ENCODE measurements around the gene FERMT2. TPM values are rescaled to one million over a fixed set of nuclear protein-coding genes. Genes with fewer than 3 reads are reported as not detected.
"Not testable (repeated sequence)": the region's sequence is repeated elsewhere in the genome, so short reads cannot be mapped to it uniquely, and the experiment has no call there.

The FERMT2 gene
- total RNA-seq, 1 donor from 2014 or later = 125 TPM

DNA sequence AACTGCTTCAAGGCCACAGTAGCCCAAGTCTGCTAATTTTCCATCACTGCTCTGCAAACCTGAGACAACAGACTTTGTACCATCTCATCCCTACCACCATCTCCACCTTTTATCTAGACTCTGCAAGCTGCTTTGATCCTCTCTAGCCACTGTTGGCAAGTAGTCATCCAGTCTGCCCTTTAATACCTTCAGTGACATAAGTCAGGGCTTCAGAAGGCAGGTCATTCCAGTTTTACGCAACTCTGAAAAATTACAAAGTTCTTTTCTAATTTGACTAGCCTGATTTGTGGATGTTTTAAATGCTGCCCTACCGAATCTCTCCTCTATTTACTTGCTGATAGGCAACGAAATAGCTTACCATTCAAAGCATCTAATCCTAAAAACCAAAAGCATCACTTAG lies 2.8 kb downstream of the FERMT2 start:
- DNase-seq (ENCODE audit: low spot score) = no peak

DNA sequence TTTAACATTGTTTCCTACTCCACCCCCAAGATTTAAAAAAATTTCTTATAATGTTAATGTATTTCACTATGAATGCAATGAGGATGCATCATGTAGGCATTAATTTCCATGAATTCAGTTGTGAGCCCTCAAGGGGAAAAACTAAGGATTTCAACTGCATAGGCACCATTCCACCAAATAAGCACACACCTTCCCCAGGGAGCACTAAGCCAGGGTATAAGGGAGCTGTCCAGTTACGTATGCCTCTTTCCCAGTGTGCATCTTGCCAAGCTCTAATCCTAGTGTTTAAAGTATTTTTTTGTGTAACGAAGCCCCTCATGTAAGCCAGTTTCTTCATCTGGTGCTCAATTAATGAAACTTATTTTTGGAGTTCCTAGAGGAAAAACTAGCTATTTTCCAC lies 6.6 kb downstream of the FERMT2 start:
- DNase-seq (ENCODE audit: low spot score) = no peak

DNA sequence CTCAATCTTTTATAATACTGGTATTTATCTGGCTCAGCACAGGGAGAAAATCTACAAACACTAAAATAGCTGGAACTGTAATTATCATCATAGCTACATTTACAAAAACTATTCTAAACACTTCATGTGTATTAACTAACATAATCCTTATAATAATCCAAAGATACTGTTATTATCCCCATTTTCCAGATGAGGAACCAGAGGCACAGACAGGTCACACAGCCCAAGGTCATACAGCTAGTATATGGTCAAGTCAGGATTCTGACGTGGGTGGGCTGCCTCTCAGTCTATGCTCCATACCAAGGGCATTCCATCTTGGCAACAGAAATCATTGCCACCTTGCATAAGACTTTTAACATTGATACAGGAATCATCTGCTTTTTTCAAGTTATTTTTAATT lies 11.4 kb downstream of the FERMT2 start:
- DNase-seq (ENCODE audit: low spot score) = no peak

DNA sequence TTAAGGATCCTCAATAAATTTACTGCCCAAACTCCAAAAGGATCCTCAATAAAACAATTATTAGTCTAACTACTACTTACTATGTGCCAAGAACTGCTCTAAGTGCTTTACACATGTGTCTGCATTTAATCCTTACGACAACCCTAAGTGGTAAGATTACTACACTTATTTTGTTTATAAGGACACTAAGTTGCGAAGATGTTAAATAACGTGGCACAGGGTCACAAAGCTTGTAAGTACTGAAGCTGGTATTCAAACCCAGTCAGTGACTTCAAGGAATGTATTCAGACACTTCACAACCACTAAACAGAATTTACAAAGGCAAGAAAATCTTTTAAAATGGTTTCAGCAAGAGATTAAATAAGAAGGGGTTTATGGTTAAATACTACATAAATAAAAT lies 13.0 kb downstream of the FERMT2 start:
- DNase-seq (ENCODE audit: low spot score) = no peak

DNA sequence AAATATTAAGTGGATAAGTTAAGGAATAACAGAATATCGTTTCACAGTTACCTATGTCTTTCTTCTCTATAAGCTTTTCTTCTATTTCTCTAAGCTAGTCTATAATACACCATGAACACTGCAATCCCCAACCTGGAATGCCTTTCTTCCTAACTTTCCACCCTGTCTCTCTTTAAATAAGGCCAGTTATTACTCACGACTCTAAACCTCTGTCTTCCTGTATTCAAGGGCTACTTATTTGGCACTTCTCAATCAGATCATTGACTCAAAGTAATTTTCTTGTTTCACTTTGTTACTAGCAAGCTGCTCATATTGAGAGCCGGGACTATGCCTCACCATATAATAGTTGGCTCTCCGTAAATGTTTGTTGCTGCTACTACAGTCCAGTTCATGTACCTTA lies 13.5 kb downstream of the FERMT2 start:
- no peak for DNase-seq (ENCODE audit: low spot score)

DNA sequence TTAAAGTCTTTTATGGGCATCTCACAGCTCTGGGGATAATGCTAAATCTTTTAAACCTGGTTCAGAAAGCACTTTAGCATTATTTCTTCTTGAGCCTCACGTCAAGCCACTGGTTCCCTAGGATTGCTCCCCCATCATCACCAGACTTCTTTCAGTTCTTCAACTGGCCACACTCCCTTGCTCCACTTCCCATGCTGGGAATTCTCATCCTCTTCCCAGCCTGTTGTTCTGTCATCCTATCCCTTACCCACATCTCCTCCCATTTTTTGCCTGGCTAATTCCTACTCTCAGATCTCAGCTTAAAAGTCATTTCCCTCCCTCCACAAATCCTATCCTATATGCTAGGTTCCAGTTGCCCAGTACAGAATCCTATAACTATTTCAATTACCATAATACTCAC lies 14.4 kb downstream of the FERMT2 start:
- DNase-seq (ENCODE audit: low spot score) = no peak

DNA sequence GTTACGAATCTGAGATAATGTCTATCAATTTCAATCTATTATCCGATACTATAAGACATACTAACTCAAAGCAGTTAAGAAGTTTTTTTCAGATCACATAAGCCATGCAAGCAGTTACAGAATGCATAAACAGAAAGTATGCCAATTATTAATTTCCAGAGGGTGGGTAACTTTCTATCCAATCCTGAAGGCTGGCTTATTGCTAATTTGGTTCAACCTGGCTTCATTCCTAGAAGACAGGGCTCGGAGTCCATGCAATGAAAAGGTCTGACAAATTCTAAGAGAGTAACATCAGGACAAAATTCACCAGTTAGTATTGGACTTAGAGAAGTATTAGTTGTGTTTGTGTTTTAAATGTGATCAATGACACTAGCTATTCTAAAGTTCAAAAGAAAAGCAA lies 15.0 kb downstream of the FERMT2 start:
- no peak for DNase-seq (ENCODE audit: low spot score)

DNA sequence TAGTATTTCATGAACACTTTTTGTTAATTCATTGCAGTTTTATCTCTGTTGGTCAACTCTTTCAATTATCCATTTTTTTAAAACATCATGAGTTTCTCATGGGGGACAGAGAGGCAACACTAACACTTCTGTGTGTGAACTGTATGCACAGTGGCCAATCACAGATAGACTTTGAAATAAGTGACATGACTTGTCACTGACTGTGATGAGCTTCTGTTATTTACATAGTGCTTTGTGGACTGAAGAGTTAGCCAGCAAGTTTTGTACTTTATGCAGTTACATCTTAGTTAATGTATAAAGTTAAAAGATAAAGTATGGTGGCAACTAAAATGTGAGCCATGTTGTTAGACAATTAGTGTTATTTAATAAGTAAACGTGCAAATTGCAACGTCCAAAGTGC lies 16.1 kb downstream of the FERMT2 start:
- no peak for DNase-seq (ENCODE audit: low spot score)

DNA sequence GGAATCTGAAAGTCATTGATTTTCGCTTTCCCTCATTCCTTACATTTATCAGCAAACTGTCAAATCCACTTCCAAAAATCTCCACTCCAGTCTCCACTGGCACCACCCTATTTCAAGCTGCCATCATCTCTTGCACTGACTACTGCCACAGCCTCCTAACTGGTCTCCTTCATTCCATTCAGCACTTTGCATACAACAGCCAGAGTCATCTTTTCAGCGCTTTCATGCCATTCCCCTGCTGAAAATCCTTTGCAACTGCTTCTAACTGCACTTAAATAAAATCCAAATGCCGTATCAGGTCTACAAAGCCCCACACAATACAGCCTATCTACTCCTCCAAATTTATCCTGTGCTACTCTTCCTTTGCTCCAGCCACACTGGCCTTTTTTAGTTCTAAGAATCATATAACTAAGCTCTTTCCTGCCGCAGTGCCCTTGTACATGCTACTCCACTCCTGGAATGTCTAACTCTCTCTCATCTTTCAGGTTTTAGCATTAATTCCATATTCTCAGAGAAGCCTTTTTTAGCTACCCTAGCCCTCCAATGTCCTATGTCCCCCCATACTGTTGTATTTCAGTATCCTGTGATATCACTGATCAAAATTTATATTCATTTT lies 21.6 kb downstream of the FERMT2 start:
- no peak for DNase-seq (ENCODE audit: low spot score)

DNA sequence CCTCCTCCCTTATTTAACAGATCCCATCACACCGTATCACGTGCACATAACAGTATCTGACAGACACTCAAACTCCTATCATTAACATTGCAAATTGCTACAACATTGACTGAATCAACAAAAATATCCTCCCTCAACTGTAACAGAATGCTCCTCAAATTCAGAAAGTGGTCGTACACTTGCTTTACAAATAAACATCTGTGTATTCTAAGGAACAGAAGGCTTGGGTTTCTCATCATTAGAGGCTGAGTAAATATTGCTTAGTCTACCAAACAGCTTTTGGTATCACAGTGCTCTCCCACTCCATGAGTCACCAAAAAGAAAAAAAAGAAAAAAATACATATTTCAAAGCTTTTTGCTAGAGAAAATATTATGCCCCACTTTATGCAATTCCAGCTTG lies 23.9 kb downstream of the FERMT2 start:
- no peak for DNase-seq (ENCODE audit: low spot score)

DNA sequence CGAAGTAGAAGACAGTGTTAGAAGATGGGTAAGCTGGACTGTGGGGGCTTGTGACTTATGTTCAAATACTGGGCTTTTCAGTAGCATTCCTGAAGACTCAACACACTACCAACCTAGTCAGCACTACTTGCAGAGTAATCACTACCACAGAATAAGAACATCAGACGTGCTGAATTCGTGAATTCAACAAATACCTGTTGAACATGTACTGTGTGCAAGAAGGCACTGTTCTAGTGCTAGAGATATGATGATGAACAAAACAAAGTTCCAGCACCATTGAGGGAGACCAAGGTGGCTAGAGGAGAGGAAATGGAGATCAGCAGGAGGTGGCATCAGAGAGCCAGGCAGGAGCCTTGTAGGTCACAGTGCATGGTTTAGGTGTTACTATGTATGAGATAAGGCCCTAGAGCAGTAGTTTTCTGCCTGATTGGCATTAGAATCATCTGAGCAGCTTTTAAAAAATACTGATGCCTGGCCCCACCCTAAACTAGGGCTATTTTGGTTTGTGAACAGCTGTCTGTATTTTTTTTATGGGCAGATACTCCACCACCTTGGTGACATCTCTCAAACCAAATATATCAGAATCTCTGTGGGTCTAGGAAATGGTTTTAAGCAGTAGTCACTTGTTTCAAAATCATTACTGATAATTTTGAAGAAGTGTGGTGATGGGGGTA lies 26.8 kb downstream of the FERMT2 start:
- DNase-seq (ENCODE audit: low spot score) = no peak

DNA sequence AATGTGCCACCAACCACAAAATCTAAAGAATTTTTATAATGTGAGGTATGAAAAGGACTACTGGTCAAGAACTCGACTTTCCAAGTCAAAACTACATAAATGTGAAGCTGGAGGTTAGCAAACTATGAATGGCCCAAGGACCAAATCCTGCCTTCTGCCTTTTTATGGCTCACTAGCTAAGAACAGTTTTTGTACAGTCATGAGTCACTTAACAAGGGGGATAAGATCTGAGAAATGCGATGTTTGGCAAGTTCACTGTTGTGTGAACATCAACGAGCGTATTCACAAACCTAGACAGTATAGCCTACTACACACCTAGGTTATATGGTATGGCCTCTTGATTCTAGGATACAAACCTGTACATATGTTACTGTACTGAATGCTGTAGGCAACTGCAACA lies 28.2 kb downstream of the FERMT2 start:
- DNase-seq (ENCODE audit: low spot score) = no peak

DNA sequence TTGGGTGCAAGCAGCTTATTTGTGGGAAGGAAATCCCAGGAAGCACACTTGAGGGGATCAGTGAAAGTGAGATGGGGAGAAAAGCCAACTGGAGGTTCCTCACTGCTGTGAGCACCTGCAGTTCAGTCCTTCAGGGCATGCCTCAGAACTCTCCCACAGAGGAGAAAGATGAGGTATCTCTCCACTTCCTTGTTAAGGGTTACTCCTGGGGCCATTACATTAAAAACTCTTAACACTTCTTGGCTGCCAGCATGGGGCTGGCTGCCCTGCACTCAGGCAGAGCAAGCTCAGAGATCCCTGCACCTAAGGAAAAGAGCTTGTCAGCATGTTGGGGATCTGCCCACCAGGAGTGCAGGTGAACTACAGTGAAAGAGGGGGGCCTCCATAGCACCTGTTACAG lies 28.8 kb downstream of the FERMT2 start:
- no peak for DNase-seq (ENCODE audit: low spot score)

DNA sequence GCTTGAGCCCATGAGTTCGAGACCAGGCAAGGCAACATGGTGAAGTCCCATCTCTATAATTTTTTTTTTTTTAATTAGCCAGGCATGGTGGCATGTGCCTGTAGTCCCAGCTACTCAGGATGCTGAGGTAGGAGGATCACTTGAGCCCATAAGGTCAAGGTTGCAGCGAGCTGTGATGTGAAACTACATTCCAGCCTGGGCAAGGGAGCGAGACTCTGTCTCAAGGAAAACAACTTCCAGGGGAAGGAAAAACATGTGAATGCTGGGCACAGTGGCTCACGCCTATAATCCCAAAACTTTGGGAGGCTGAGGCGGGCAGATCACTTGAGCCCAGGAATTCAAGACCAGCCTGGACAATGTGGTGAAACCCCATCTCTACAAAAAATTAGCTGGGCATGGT lies 30.4 kb downstream of the FERMT2 start:
- not testable (repeated sequence) for DNase-seq (ENCODE audit: low spot score)

DNA sequence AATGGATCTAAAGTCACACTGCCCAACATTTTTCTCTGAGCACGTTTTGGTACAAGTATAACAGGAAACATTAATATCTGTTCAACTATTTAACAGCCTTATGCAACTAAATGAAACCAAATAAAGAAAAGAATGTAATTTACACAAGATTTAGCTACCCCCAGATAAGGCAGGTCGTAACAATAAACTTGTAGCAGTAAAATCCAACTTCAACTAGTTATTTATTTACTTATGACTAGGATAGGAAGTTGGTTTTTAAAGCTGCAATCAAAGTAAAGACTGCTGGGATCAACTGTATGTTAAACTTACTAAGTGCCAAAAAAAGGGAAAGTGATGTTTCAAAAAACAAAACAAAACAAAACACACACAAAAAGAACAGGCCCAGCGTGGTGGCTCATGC lies 30.9 kb downstream of the FERMT2 start:
- DNase-seq (ENCODE audit: low spot score) = no peak

DNA sequence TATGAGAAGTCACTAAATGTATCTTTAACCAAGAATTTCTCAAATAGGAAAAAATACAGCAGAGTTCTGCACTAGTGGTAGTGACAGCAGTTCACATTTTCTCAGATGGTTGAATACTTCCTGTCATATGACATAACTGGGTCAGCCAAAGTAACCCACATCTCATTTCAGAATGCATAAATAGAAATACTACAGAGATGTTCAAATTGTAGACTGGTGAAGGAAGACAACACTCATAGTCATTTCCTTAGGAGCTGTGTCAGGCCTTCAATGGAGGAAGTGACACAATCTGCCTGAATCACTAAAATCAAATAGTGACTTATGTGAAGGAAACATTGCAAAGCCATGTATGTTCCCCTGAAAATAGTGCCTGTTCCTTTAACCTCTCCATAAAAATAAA lies 32.4 kb downstream of the FERMT2 start:
- DNase-seq (ENCODE audit: low spot score) = no peak

DNA sequence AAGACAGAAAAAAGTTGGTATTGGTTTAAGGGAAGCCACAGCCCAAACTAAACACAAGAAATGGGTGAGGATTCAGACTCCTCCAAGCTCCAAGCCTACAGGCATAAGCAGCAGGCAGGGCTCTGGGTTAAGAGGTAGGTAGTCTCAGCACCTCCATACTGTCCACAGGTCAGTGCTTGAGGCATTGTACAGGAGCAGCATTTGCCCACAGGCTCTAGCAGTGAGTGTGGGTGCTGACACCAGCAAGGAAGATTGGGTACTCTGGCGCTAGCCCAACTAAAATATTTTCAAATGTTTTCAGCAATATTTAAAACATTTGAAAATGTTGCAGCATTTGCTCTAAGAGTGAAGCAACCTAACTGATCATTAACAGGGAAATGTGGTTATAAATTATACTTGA lies 33.1 kb downstream of the FERMT2 start:
- DNase-seq (ENCODE audit: low spot score) = no peak

DNA sequence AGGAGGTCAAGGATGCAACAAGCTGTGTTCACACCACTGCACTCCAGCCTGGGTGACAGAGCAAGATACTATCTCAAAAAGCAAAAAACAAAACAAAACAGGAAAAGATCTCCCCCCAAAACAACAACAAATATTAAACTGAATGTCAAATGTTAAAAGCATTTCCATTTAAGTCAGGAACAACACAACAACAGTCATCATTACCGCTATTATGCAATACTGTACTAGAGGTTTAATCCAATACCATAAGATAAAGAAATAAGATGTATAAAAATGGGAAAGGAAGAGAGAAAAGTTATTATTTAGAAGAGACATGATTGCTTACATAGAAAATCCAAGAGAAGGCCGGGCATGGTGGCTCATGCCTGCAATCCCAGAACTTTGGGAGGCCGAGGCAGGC lies 36.6 kb downstream of the FERMT2 start:
- no peak for DNase-seq (ENCODE audit: low spot score)

DNA sequence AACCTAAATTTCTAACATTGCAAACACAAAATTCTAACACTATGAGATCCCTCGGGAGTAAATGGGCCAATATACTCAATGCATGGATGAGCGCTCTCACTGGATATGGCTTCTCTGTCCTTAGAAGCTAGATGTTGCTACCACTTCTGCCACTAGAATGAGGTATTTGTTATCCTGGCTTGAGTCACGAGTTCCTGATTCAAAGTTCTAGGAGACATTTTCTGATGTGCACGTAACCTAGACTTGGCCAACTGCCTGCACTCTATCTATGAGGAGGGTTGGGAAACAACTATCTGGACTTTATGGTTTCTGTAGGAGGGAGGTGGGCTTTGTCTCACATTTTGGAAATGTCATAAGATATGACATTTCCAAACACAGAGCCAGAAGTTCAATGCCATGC lies 37.6 kb downstream of the FERMT2 start:
- no peak for DNase-seq (ENCODE audit: low spot score)

DNA sequence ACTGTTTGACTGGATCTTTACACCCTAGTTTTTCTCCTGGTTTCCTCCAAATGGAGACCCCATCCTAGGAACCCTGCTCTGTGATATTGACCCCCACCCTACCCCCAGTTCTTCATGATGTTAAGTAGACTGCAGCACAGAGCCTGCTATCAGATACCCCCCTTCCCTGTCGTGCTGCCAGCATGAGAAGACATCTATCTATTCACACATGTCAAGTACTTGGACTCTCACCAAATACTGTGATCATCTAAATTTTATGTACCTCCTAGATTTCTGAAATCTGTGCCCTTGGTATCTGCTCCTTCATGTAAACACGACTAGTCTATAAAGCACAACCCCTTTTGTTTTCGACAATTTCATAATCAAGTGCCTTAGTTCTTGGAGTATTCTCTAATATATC lies 38.9 kb downstream of the FERMT2 start:
- DNase-seq (ENCODE audit: low spot score) = no peak

DNA sequence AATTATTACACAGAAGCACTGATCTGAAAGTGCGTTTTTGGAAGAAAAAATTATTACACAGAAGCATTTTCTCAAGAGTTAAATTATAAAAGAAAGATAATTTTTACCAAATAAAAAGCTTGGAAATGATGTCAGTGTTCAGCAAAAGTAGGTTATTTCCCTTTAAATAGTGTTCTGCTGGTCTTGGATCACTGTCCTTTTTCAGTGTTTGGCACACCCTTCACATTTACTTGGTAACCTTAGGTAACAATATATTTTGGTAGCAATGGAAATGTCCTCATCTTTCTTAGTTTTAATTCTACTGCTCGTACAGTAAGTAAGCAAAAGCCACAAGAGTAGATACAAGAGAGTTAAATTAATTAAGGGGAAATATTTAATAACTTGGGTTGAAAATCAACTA lies 40.3 kb downstream of the FERMT2 start:
- no peak for DNase-seq (ENCODE audit: low spot score)

DNA sequence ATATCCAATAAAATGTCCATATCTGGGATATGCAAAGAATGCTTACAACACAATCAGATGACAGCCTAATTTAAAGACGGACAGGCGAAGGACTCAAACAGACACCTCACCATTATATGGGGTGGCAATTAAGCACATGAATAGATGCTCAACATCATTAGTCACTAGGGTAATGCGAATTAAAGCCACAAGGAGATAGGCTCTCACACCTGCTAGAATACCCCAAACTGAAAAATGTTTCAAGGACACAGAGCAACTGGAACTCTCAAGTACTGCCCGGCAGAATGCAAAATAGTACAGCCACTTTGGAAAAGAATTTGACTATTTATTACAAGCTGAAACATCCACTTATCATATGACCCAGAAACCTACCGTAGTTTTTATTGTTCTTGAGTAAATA lies 42.9 kb downstream of the FERMT2 start:
- DNase-seq (ENCODE audit: low spot score) = no peak

DNA sequence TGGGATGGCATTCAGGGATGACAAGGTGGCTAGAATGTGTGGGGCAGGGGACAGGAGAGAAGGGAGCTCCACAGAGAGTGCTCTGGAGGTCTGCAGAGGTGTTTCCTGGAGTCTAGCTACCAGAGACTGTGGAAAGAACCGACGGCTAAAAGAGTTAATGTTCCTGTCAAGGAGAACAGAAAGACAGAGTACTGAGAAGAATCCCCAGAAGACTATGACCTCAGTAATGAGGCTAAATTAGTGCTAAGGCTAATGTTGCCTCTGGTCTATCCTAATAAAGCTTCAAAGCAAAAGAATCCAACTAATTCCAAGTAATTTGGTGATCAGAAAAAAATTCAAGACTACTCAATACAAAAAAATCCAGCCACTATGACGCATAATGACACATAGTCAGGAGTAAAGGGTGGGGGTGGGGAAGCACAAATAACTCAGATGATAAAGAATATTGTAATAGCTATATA lies 44.7 kb downstream of the FERMT2 start:
- DNase-seq (ENCODE audit: low spot score) = no peak

Measured in mucosa of gallbladder (tissue), 1 donor.